ENCODE results near the gene DIPK1A.

The DIPK1A gene

GRCh38 chr1:92879316-92879968, 81.8 kb downstream of the DIPK1A start:
- DNase-seq (ENCODE audit: low read depth in 2 of 2, low spot score in 1 of 2), result no peak

GRCh38 chr1:92877792-92878191, 83.5 kb downstream of the DIPK1A start:
- no peak for DNase-seq (ENCODE audit: low read depth in 2 of 2, low spot score in 1 of 2)

GRCh38 chr1:92877081-92877711, 84.1 kb downstream of the DIPK1A start:
- DNase-seq (ENCODE audit: low read depth in 2 of 2, low spot score in 1 of 2), result no peak

- no peak for DNase-seq (ENCODE audit: low read depth in 2 of 2, low spot score in 1 of 2)
These were observed 84.9 kb downstream of the DIPK1A start for GRCh38 chr1:92876351-92876750.

- no peak for DNase-seq (ENCODE audit: low read depth in 2 of 2, low spot score in 1 of 2)
These were observed 86.3 kb downstream of the DIPK1A start for GRCh38 chr1:92874987-92875386.

GRCh38 chr1:92872719-92873118, 88.5 kb downstream of the DIPK1A start:
- DNase-seq (ENCODE audit: low read depth in 2 of 2, low spot score in 1 of 2), result no peak

- no peak for DNase-seq (ENCODE audit: low read depth in 2 of 2, low spot score in 1 of 2)
These were observed 90.7 kb downstream of the DIPK1A start for GRCh38 chr1:92870591-92870990.

- DNase-seq (ENCODE audit: low read depth in 2 of 2, low spot score in 1 of 2), result no peak
These were observed 97.1 kb downstream of the DIPK1A start for GRCh38 chr1:92864131-92864530.

GRCh38 chr1:92862605-92863004, 98.7 kb downstream of the DIPK1A start:
- DNase-seq (ENCODE audit: low read depth in 2 of 2, low spot score in 1 of 2), result no peak

- no peak for DNase-seq (ENCODE audit: low read depth in 2 of 2, low spot score in 1 of 2)
These were observed 101.7 kb downstream of the DIPK1A start for GRCh38 chr1:92859400-92860039.

GRCh38 chr1:92858564-92859399, 102.5 kb downstream of the DIPK1A start:
- no peak for DNase-seq (ENCODE audit: low read depth in 2 of 2, low spot score in 1 of 2)

- DNase-seq (ENCODE audit: low read depth in 2 of 2, low spot score in 1 of 2), result no peak
These were observed 103.4 kb downstream of the DIPK1A start for GRCh38 chr1:92857817-92858216.

- DNase-seq (ENCODE audit: low read depth in 2 of 2, low spot score in 1 of 2), result no peak
These were observed 106.0 kb downstream of the DIPK1A start for GRCh38 chr1:92855236-92855635.

GRCh38 chr1:92854101-92854785, 107.0 kb downstream of the DIPK1A start:
- no peak for DNase-seq (ENCODE audit: low read depth in 2 of 2, low spot score in 1 of 2)

GRCh38 chr1:92853299-92853698, 108.0 kb downstream of the DIPK1A start:
- DNase-seq (ENCODE audit: low read depth in 2 of 2, low spot score in 1 of 2), result no peak

GRCh38 chr1:92851729-92852128, 109.5 kb downstream of the DIPK1A start:
- DNase-seq (ENCODE audit: low read depth in 2 of 2, low spot score in 1 of 2), result no peak

- DNase-seq (ENCODE audit: low read depth in 2 of 2, low spot score in 1 of 2), result no peak
These were observed 111.2 kb downstream of the DIPK1A start for GRCh38 chr1:92850019-92850418.

- DNase-seq (ENCODE audit: low read depth in 2 of 2, low spot score in 1 of 2), result no peak
These were observed 113.1 kb downstream of the DIPK1A start for GRCh38 chr1:92848201-92848600.

GRCh38 chr1:92845908-92846307, 115.4 kb downstream of the DIPK1A start:
- DNase-seq (ENCODE audit: low read depth in 2 of 2, low spot score in 1 of 2), result no peak

- DNase-seq (ENCODE audit: low read depth in 2 of 2, low spot score in 1 of 2), result no peak
These were observed 116.8 kb downstream of the DIPK1A start for GRCh38 chr1:92844439-92844838.
